ENCODE measurements around the gene PCDHB7.
A peak's percentile ranks its signal among the peaks of the same experiment; 100 is the strongest.
"Not testable (repeated sequence)": the region's sequence is repeated elsewhere in the genome, so short reads cannot be mapped to it uniquely, and the experiment has no call there.

PCDHB7 gene

DNA sequence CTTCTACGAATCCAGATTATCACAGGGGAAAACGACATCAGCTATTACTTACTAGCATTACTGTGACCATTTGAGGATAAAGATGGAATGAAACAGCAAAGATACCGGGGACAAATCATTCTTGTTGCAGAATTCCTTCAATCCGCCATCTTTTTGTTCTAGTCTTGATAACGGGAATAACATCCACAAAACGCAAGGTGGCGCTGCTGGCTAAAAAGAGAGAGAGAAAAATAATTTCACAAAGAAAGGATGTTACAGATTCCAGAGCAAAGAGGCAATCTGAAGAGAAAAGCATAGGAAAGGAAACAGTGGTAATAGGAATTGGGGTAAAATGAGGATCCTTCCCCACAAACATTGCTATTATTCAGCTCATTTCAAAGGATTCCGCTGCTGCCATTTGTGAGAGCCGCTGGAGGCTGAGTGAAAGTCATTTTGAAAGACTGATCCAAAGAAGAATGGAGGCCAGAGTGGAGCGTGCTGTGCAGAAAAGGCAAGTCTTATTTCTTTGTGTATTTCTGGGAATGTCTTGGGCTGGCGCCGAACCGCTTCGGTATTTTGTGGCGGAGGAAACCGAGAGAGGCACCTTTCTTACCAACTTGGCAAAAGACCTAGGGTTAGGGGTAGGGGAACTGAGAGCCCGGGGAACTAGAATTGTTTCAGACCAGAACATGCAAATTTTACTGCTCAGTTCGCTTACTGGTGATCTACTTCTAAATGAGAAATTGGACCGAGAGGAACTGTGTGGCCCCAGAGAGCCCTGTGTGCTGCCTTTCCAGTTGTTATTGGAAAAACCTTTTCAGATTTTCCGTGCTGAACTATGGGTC, at the start of gene PCDHB7:
TSS of gene PCDHB7 (plus strand) at position 264 of the 824 bp plus-strand sequence. CDS start at position 456, 192 bp downstream.
- no peak for DNase-seq

DNA sequence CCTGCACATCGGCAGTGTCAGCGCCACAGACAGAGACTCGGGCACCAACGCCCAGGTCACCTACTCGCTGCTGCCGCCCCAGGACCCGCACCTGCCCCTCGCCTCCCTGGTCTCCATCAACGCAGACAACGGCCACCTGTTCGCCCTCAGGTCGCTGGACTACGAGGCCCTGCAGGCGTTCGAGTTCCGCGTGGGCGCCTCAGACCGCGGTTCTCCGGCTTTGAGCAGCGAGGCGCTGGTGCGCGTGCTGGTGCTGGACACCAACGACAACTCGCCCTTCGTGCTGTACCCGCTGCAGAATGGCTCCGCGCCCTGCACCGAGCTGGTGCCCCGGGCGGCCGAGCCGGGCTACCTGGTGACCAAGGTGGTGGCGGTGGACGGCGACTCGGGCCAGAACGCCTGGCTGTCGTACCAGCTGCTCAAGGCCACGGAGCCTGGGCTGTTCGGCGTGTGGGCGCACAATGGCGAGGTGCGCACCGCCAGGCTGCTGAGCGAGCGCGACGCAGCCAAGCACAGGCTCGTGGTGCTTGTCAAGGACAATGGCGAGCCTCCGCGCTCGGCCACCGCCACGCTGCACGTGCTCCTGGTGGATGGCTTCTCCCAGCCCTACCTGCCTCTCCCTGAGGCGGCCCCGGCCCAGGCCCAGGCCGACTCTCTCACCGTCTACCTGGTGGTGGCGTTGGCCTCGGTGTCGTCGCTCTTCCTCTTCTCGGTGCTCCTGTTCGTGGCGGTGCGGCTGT, 48.9 kb upstream of the PCDHB7 start:
- DNase-seq: not testable (repeated sequence)

DNA sequence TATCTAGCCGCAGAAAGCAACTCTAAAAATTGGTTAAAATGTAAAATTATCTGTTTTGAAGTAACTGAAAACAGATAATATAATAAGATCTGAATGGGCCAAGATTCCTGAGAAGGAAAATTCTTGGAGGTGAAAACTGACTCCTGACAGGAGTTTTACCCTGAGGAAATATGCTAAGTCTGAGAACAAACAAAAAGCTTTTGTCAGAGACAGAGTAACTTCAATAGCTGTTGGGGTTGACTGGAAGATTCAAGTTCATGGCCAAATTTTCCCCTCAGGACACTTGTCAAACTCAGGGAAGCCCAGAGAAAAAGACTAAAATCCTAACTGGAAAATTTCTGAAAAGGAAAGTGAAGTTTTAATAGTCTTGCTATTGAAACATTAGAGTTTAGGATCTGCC, 45.1 kb upstream of the PCDHB7 start:
- no peak for DNase-seq

DNA sequence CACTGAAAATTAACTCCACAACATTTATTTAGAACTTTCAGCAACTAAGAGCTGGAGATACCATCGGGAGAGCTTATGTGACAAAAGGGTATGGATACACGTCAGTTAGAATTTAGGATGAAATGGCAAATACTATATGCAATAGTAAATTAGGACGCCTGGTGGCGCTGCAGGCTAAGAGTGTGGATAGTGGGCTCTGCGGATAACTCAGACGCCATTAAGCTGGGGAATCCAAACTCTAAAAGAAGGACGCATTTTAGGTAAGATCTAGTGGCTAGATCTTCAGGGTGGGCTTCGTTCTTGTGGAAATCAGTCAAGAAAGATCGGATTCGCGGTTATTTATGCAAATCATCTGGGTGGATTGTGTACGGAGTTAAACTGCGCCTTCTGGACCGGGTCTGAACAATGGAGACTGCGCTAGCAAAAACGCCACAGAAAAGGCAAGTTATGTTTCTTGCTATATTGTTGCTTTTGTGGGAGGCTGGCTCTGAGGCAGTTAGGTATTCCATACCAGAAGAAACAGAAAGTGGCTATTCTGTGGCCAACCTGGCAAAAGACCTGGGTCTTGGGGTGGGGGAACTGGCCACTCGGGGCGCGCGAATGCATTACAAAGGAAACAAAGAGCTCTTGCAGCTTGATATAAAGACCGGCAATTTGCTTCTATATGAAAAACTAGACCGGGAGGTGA, 37.3 kb upstream of the PCDHB7 start, which contains the start of gene PCDHB5:
TSS of gene PCDHB5 (plus strand) at position 177 of the 688 bp plus-strand sequence. CDS start at position 406, 229 bp downstream.
- DNase-seq: no peak

DNA sequence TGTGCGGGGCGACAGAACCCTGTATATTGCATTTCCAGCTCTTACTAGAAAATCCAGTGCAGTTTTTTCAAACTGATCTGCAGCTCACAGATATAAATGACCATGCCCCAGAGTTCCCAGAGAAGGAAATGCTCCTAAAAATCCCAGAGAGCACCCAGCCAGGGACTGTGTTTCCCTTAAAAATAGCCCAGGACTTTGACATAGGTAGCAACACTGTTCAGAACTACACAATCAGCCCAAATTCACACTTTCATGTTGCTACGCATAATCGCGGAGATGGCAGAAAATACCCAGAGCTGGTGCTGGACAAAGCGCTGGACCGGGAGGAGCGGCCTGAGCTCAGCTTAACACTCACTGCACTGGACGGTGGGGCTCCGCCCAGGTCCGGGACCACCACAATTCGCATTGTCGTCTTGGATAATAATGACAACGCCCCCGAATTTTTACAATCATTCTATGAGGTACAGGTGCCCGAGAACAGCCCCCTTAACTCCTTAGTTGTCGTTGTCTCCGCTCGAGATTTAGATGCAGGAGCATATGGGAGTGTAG, 36.7 kb upstream of the PCDHB7 start:
- DNase-seq: no peak

DNA sequence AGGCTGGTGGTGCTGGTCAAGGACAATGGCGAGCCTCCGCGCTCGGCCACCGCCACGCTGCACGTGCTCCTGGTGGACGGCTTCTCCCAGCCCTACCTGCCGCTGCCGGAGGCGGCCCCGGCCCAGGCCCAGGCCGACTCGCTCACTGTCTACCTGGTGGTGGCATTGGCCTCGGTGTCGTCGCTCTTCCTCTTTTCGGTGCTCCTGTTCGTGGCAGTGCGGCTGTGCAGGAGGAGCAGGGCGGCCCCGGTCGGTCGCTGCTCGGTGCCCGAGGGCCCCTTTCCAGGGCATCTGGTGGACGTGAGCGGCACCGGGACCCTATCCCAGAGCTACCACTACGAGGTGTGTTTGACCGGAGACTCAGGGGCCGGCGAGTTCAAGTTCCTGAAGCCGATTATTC, 35.1 kb upstream of the PCDHB7 start:
- not testable (repeated sequence) for DNase-seq

DNA sequence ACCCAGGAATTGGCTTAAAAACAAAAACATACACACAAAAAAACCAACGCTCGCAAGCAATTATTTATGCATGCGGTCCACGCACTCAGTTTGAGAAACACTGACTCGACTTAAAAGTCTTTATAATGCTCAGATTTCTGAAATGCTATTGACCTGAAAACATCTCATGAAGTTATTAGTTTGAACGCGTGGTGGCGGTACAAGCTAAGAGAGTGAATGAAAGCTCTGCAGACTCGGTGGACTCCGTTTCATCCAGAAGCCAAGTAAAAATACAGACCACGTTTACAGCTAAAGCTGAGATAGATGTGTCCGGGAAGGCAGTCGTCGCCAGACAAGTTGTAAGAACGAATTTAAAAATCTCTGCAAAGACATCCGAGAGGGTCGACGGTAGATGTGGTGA, 22.6 kb upstream of the PCDHB7 start, which contains the start of gene PCDHB6:
TSS of gene PCDHB6 (plus strand) at position 246 of the 400 bp plus-strand sequence. CDS start 201 bp downstream, outside the sequence.
- no peak for DNase-seq

DNA sequence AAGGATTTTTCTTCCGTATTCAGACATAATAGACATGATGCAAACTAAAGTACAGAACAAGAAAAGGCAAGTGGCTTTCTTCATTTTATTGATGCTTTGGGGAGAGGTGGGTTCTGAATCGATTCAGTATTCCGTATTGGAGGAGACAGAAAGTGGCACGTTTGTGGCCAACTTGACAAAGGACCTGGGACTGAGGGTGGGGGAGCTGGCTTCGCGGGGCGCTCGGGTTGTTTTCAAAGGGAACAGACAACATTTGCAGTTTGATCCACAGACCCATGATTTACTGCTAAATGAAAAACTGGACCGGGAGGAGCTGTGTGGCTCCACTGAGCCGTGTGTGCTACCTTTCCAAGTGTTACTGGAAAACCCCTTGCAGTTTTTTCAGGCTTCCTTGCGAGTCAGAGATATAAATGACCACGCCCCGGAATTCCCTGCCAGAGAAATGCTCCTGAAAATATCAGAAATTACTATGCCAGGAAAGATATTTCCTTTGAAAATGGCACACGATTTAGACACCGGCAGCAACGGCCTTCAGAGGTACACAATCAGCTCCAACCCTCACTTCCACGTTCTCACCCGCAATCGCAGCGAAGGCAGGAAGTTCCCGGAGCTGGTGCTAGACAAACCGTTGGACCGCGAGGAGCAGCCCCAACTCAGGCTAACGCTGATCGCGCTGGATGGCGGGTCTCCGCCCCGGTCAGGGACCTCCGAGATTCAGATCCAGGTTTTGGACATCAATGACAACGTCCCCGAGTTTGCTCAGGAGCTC, 22.0 kb upstream of the PCDHB7 start:
- no peak for DNase-seq

DNA sequence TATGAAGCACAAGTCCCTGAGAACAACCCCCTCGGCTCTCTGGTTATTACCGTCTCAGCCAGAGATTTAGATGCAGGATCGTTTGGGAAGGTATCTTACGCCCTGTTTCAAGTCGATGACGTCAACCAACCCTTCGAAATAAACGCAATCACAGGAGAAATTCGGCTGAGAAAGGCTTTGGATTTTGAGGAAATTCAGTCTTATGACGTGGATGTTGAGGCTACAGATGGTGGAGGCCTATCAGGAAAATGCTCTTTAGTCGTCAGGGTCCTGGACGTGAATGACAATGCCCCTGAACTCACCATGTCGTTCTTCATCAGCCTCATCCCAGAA, 21.5 kb upstream of the PCDHB7 start:
- no peak for DNase-seq

DNA sequence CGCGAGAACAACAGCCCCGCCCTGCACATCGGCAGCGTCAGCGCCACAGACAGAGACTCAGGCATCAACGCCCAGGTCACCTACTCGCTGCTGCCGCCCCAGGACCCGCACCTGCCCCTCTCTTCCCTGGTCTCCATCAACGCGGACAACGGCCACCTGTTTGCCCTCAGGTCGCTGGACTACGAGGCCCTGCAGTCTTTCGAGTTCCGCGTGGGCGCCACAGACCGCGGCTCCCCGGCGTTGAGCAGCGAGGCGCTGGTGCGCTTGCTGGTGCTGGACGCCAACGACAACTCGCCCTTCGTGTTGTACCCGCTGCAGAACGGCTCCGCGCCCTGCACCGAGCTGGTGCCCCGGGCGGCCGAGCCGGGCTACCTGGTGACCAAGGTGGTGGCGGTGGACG, 20.8 kb upstream of the PCDHB7 start:
- not testable (repeated sequence) for DNase-seq

DNA sequence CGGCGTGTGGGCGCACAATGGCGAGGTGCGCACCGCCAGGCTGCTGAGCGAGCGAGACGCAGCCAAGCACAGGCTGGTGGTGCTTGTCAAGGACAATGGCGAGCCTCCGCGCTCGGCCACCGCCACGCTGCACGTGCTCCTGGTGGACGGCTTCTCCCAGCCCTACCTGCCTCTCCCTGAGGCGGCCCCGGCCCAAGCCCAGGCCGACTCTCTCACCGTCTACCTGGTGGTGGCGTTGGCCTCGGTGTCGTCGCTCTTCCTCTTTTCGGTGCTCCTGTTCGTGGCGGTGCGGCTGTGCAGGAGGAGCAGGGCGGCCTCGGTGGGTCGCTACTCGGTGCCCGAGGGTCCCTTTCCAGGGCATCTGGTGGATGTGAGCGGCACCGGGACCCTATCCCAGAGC, 20.3 kb upstream of the PCDHB7 start:
- not testable (repeated sequence) for DNase-seq

DNA sequence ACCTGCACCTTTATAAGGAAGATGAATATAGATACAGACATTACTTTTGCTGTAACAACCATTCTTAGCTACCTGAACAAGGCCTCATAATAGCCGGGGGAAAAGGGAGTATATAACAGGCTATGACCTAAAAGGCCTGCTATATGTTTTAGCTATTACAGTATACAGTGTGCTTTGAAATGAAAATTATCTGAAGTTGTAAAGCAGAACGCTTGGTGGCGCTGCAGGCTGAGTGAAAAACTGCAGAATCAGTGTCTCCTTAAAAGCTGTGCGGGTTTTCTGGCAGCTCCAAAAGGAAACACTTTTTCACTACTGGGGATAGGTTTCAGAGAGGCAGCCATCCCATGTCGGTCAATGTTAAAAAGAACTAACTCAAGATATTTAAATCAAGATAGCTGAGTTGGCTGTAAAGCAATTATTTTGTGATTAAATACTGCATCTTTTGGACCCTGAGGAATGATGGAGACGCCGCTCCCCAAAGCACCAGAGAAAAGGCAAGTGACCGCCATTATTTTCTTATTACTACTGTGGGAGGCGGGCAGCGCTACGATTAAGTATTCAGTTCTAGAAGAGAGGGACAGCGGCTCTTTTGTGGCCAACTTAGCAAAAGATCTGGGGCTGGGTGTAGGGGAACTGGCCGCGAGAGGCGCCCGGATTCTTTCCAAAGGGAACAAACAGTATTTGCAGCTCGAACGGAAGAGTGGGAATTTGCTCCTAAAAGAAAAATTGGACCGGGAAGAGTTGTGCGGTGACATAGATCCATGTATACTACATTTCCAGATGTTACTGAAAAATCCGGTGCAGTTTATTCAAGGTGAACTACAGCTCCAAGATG, 16.7 kb upstream of the PCDHB7 start:
- DNase-seq: no peak

DNA sequence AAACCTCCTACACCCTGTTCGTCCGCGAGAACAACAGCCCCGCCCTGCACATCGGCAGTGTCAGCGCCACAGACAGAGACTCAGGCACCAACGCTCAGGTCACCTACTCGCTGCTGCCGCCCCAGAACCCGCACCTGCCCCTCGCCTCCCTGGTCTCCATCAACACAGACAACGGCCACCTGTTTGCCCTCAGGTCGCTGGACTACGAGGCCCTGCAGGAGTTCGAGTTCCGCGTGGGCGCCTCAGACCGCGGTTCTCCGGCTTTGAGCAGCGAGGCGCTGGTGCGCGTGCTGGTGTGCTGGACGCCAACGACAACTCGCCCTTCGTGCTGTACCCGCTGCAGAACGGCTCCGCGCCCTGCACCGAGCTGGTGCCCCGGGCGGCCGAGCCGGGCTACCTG, 15.1 kb upstream of the PCDHB7 start:
- DNase-seq: not testable (repeated sequence)

DNA sequence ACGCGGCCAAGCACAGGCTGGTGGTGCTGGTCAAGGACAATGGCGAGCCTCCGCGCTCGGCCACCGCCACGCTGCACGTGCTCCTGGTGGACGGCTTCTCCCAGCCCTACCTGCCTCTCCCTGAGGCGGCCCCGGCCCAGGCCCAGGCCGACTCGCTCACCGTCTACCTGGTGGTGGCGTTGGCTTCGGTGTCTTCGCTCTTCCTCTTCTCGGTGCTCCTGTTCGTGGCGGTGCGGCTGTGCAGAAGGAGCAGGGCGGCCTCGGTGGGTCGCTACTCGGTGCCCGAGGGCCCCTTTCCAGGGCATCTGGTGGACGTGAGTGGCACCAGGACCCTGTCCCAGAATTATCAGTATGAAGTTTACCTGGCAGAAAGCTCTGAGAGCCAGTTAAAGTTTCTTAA, 14.5 kb upstream of the PCDHB7 start:
- DNase-seq: not testable (repeated sequence)

DNA sequence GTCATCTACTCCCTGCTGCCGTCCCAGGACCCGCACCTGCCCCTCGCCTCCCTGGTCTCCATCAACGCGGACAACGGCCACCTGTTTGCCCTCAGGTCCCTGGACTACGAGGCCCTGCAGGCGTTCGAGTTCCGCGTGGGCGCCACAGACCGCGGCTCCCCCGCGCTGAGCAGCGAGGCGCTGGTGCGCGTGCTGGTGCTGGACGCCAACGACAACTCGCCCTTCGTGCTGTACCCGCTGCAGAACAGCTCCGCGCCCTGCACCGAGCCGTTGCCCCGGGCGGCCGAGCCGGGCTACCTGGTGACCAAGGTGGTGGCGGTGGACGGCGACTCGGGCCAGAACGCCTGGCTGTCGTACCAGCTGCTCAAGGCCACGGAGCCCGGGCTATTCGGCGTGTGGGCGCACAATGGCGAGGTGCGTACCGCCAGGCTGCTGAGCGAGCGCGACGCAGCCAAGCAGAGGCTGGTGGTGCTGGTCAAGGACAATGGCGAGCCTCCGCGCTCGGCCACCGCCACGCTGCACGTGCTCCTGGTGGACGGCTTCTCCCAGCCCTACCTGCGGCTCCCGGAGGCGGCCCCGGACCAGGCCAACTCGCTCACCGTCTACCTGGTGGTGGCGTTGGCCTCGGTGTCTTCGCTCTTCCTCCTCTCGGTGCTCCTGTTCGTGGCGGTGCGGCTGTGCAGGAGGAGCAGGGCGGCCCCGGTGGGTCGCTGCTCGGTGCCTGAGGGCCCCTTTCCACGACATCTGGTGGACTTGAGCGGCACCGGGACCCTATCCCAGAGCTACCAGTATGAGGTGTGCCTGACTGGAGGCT, 2.1 kb downstream of the PCDHB7 start:
- DNase-seq: not testable (repeated sequence)

DNA sequence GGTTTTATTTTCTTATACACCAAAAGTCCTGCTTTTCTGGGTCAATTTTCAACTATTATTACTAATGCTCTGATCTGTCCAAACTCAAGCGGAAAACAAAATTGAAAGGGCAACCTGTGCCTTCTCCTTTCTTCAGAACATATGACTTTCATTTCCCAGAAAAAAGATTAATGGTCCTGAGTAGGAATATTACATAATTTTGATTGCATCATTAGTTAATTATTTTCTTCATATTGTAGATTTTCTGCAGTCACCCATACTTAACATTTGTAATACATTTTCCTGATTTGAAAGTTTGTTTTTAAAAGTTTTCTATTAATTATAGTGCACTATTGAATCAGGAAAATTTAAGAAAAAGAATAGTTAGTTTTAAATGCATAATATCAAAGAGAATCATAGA, 3.5 kb downstream of the PCDHB7 start:
- DNase-seq: no peak

DNA sequence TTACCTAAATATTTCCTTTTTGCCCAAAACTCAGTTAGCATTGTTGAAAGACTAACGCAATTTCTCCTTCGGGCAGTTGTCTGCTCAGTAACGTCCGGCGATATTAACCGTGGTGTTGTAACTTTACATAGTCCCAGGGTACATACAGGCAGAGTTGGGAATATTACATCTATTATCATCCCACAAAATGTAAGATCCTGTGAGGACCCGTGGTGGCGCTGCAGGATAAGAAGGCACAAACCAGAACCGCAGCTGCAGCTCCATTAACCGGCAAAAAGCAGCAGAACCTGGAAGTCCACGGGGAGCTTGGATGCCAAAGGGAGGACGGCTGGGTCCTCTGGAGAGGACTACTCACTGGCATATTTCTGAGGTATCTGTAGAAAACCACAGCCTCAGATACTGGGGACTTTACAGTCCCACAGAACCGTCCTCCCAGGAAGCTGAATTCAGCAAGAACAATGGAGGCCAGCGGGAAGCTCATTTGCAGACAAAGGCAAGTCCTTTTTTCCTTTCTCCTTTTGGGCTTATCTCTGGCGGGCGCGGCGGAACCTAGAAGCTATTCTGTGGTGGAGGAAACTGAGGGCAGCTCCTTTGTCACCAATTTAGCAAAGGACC, 5.2 kb downstream of the PCDHB7 start, which contains the start of gene PCDHB8:
TSS of gene PCDHB8 (plus strand) at position 214 of the 615 bp plus-strand sequence. CDS start at position 459, 245 bp downstream.
- DNase-seq: peak; percentile 55

DNA sequence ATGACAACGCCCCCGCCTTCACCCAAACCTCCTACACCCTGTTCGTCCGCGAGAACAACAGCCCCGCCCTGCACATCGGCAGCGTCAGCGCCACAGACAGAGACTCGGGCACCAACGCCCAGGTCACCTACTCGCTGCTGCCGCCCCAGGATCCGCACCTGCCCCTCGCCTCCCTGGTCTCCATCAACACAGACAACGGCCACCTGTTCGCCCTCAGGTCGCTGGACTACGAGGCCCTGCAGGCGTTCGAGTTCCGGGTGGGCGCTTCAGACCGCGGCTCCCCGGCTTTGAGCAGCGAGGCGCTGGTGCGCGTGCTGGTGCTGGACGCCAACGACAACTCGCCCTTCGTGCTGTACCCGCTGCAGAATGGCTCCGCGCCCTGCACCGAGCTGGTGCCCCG, 6.9 kb downstream of the PCDHB7 start:
- not testable (repeated sequence) for DNase-seq

DNA sequence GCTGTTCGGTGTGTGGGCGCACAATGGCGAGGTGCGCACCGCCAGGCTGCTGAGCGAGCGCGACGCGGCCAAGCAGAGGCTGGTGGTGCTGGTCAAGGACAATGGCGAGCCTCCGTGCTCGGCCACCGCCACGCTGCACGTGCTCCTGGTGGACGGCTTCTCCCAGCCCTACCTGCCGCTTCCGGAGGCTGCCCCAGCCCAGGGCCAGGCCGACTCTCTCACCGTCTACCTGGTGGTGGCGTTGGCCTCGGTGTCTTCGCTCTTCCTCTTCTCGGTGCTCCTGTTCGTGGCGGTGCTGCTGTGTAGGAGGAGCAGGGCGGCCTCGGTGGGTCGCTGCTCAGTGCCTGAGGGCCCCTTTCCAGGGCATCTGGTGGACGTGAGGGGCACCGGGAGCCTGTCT, 7.4 kb downstream of the PCDHB7 start:
- DNase-seq: not testable (repeated sequence)

DNA sequence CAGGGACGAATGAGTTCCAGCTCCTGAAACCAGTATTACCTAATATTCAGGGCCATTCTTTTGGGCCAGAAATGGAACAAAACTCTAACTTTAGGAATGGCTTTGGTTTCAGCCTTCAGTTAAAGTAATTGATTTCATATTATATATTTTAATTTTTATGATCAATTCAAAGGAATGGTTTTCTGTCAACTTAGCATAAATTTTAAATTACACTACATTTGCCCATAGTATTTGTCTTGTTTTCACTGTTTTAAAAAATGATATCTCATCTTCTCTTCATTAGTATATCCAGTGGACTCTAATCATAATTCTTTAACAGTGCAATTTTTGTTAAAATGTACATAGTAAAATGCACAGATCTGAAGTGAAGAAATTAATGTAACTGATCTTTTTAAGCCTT, 7.9 kb downstream of the PCDHB7 start:
- no peak for DNase-seq

Measured in DMS79 (cell line).